NCI-H446 (cell line): ENCODE measurements around the gene TBC1D16.

Source experiments
- DNase-seq, 2 experiments: peaks; one replicate each; lab custom pipeline; 2025; lab: John Stamatoyannopoulos, UW

Gene TBC1D16

DNA sequence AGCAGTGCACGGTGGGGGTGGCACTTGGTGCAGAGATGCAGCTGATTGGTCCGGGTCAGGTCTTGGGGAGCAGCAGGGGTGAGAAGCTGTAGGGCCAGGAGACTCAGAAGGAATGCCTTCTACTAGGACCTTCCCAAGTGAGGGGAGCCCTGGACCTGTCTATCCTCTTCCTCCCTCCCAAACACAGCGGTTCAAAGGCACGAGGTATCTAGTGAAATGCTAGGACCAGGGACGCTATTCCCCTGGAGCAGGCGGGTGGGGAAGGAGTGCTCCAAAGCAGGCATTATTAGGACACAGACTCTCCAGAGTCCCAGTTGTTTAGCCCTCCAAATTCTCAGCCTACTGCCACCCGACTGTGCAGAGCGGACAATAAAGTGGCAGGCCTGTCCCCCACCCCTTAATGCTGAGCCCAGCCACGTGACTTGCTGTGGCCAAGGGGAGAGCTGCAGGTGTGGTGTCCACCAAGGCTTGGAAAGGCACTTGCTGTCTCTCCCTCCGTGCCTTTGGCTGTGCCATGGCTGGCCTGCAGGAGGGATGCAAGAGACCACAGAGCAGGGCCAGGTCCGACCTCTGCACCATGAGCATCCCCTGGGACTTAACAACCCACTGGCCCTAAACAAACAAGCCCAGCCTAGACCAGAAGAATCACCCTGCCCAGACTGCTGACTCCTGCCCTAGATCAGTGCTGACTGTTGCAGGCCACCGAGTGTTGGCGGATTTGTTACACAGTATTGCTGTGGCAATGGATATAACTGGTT, 97.2 kb downstream of the TBC1D16 start:
- DNase-seq: no peak

- peak in 1 of 2 experiments; percentile 57 for DNase-seq
These were observed 98.0 kb downstream of the TBC1D16 start for GRCh38 chr17:79937391-79938335.

GRCh38 chr17:79936641-79937381, 98.9 kb downstream of the TBC1D16 start:
- DNase-seq: no peak

- no peak for DNase-seq
These were observed 99.6 kb downstream of the TBC1D16 start for GRCh38 chr17:79936050-79936449.

DNA sequence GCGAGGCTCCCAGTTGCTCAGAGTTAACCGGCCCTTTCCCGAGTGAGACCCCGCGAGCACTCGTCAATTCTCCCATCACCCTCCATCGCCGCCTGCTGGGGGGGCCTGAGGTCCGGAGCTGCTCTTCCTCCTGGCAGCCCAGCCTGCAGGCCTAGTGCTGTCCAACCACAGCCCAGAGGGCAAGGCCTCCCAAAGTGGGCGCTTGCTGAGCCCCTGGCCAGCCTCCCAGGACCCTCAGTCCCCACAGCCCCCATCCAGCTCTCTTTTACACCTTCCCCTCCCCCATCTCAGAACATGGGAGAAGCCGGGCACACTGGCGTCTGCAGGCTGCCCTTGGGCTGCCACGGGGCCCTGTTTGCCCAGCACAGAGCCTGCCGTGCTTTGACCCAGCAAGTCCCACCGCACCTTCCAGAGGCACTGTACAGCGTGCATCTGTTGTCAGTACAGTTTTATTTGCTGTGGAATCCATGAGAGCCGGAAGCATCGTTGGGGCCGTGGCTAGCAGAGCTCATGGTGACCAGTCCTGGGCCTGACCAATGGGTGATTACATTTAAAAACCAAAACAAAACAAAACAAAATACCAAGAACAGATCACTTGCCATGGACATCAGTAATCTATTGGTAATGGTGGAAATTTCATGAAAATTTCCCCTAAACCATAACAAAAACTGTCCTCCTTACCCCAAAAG, 100.3 kb downstream of the TBC1D16 start:
- DNase-seq: no peak

DNA sequence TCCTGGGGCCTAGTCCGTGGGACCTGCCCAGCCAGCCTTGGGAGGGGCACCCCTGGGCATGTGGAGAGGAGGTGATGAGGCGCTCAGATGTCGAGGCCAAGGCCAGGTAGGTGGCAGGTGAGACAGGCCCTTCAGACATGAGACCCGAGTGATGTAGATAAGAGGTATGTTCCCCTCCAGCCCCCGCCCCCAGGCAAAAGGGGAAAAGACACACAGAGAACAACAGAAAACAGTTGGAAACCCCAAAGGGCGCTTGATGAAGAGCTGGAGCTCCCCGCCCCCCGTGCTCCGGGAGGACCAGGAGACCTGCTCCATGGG, 101.1 kb downstream of the TBC1D16 start:
- DNase-seq: no peak

GRCh38 chr17:79933863-79934652, 101.6 kb downstream of the TBC1D16 start:
- no peak for DNase-seq

- DNase-seq: no peak
These were observed 103.0 kb downstream of the TBC1D16 start for GRCh38 chr17:79932451-79933306.

- DNase-seq: no peak
These were observed 103.8 kb downstream of the TBC1D16 start for GRCh38 chr17:79931817-79932309.

GRCh38 chr17:79930877-79931816, 104.5 kb downstream of the TBC1D16 start:
- no peak for DNase-seq

GRCh38 chr17:79930062-79930876, 105.4 kb downstream of the TBC1D16 start:
- DNase-seq: no peak

DNA sequence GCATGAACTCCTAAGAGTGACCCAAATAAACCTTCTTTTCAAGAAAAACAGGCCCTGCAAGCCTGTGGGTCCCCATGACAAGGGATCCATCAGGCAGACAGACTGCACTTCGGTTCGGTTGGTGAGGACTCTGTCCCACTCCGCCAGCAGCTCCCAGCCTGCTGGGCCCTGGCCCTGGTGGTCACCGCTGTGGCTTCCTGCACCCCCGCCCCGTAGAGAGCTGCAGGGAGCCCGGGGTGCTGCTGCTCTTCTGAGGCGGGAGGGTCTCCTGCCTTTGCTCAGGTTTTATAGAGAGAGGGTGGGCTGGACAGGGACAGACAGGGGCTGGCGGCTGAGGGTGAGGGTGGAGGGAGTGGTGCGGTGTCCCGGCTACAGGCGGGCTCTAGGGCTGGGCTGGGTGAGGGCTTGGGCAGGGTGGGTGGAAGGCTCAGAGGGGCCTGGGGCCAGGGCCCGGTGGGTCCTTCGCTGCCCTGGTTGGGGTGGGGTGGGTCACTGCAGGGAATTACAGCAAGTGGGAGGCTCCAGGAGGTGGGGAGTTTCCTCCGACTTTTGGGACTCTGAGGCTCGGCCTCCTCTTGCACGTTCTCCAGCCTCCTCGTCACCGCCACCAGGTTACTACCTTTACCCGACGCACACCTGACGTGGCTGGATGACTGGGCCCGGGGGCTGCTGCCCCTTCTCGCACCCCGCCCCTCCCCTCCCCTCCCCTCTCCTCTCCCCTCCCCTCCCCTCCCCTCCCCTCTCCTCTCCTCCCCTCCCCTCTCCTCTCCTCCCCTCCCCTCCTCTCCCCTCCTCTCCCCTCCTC, 106.2 kb downstream of the TBC1D16 start:
- DNase-seq: no peak

DNA sequence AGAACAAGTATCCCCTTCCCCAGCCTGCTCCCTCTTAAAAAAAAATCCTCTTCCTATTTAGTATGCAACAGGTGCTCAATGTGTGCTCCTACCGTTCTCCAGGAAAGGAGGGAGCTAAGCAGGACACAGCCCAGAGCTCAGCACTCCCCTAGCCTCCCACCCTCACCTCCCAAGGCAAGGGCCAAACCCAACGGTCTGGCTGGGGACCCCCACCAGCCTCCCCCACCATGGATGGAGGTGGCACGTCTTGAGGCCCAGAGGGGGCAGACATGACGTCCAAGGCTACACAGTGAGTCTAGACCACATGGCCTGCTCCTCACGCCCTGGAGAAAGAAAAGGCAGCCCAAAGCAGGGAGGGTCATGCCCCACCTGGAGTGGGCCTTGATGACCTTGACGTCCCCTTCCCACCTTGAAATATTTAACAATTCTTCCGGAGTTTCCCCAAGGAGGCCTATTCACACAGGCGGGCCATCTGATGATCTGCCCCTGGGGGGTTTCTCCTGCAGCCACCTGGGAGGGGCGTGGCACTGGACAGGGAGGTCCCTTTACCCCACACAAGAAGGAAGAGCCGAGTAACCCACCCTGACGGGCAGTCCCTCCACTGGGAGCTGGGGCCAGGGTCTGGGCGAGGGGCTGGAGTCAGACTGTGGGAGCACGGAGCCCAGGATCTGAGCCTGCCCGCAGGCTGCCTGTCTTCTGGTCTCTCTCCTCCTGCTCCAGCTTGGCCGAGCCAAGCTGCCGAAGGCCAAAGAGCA, 107.0 kb downstream of the TBC1D16 start:
- no peak for DNase-seq

GRCh38 chr17:79927688-79928501, 107.8 kb downstream of the TBC1D16 start:
- DNase-seq: no peak

DNA sequence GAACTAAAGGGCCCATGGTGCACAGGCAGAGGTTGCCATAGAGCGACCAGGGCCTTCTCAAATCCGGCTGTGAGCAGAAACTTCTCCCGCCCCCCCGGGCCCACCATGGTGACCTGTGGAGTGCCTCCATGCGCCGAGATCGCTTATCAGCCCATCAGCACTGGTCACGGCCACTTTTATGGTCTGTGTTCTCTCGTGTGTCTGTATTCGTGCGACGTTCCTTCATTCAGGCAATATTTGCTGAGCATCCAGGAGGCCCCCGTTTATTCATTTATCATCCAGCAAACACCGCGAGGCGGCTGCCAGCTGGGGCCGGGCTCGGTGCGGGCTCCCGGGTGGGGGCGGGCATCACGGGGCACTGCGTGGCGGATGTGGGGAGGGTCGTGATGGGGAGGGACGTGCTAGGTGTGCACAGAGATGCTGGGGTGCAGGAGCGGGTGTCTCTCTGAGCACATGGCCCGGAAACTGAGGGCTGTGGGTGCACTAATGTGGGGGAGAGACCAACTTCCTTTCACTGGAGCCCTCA, 108.5 kb downstream of the TBC1D16 start:
- no peak for DNase-seq
